BE2C (cell line): ENCODE results near the gene ATP2C2.

ENCODE experiments used
- DNase-seq: peaks from one replicate; pipeline ENCODE4 v3.0.0-alpha.2; 2020
- H3K27me3 ChIP-seq: fragments of 250-450 bp; sonication (Bioruptor Pico); 2 replicates; pipeline ENCODE4 v1.5.1; 2020; ENCODE audit warnings: mild to moderate bottlenecking
- H3K36me3 ChIP-seq: fragments of 250-450 bp; sonication (Bioruptor Pico); 2 replicates; pipeline ENCODE4 v1.5.1; 2020; ENCODE audit warnings: mild to moderate bottlenecking
- H3K4me1 ChIP-seq: fragments of 250-450 bp; sonication (Bioruptor Pico); 2 replicates; pipeline ENCODE4 v1.5.1; 2020
- H3K4me3 ChIP-seq: 2 replicates; pipeline ENCODE4 v1.5.1; 2011; ENCODE audit warnings: low read depth, low read length
- H3K9me3 ChIP-seq: fragments of 250-450 bp; sonication (Bioruptor Pico); 2 replicates; pipeline ENCODE4 v1.5.1; 2020
- CTCF ChIP-seq: IDR thresholded peaks from 2 replicates; pipeline ENCODE4 v1.5.1; 2012; ENCODE audit warnings: mild to moderate bottlenecking, low read depth, low read length

Gene ATP2C2

GRCh38 chr16:84347161-84347560 is 21.2 kb upstream of the ATP2C2 start:
- H3K36me3 ChIP-seq, result no peaks in the 10 kb centered on the region
- DNase-seq, result no peak
- H3K27me3 ChIP-seq, result peaks cover 34% of the 10 kb centered on the region
- no peak overlapping the region for H3K4me3 ChIP-seq
- no peak for TF ChIP-seq CTCF
- no peaks in the 10 kb centered on the region for H3K4me1 ChIP-seq
- H3K9me3 ChIP-seq, result no peaks in the 10 kb centered on the region

- Histone ChIP-seq H3K36me3 (no peaks in the 10 kb centered on the region), H3K4me1 (no peaks in the 10 kb centered on the region), H3K4me3 (no peak overlapping the region), H3K27me3 (peaks cover 37% of the 10 kb centered on the region), H3K9me3 (no peaks in the 10 kb centered on the region)
- no peak for TF ChIP-seq CTCF
- no peak for DNase-seq
These were observed 19.9 kb upstream of the ATP2C2 start for GRCh38 chr16:84348386-84348888.

- Histone ChIP-seq H3K36me3 (no peaks in the 10 kb centered on the region), H3K4me3 (no peak overlapping the region), H3K9me3 (no peaks in the 10 kb centered on the region), H3K4me1 (no peaks in the 10 kb centered on the region), H3K27me3 (peaks cover 33% of the 10 kb centered on the region)
- TF ChIP-seq CTCF, result no peak
- DNase-seq, result no peak
These were observed 18.3 kb upstream of the ATP2C2 start for GRCh38 chr16:84349862-84350684.

GRCh38 chr16:84350685-84351400 is 17.5 kb upstream of the ATP2C2 start:
- no peak overlapping the region for H3K4me3 ChIP-seq
- no peaks in the 10 kb centered on the region for H3K9me3 ChIP-seq
- no peaks in the 10 kb centered on the region for H3K4me1 ChIP-seq
- DNase-seq, result no peak
- H3K27me3 ChIP-seq, result peaks cover 28% of the 10 kb centered on the region
- no peaks in the 10 kb centered on the region for H3K36me3 ChIP-seq
- TF ChIP-seq CTCF, result no peak

- Histone ChIP-seq H3K9me3 (no peaks in the 10 kb centered on the region), H3K4me3 (no peak overlapping the region), H3K4me1 (no peaks in the 10 kb centered on the region), H3K27me3 (peaks cover 28% of the 10 kb centered on the region), H3K36me3 (no peaks in the 10 kb centered on the region)
- no peak for DNase-seq
- TF ChIP-seq CTCF, result no peak
These were observed 16.7 kb upstream of the ATP2C2 start for GRCh38 chr16:84351630-84352029.

- peaks cover 29% of the 10 kb centered on the region for H3K27me3 ChIP-seq
- no peaks in the 10 kb centered on the region for H3K4me1 ChIP-seq
- TF ChIP-seq CTCF, result no peak
- H3K9me3 ChIP-seq, result no peaks in the 10 kb centered on the region
- no peak for DNase-seq
- H3K4me3 ChIP-seq, result no peak overlapping the region
- no peaks in the 10 kb centered on the region for H3K36me3 ChIP-seq
These were observed 14.0 kb upstream of the ATP2C2 start for GRCh38 chr16:84354306-84354705.
